PC-9 (cell line): ENCODE results near the gene EPN1. TPM values are rescaled to one million over a fixed set of nuclear protein-coding genes. Genes with fewer than 3 reads are reported as not detected.

Experiments used
- BruUV-seq: library from RNA; stranded (reverse); fragments of 400-500 nt; replicated peaks from 2 replicates; lab custom pipeline; 2021; lab: Mats Ljungman, UMichigan
- CTCF ChIA-PET: fragments of 300-600 bp; sonication (Branson Sonifier 250); formaldehyde crosslinking; loops from one replicate; lab custom pipeline; 2022; ENCODE audit warnings: antibody characterized with exemption; lab: Charles Lee
- POLR2A ChIA-PET: fragments of 300-600 bp; sonication (Branson Sonifier 250); formaldehyde crosslinking; loops from one replicate; lab custom pipeline; 2022; ENCODE audit warnings: antibody characterized with exemption; ENCODE audit not compliant: unreplicated experiment; lab: Charles Lee
- DNase-seq, 2 experiments: peaks; one replicate each; pipeline versions ENCODE4 v3.0.0 to v3.0.0-alpha.2; 2015 to 2022; ENCODE audit warnings: mixed read lengths in 1 of 2
- H2AFZ ChIP-seq: fragments of 200-600 bp; sonication (generic); 2 replicates; pipeline ENCODE4 v1.8.1; 2017; ENCODE audit warnings: antibody characterized with exemption
- H3F3A ChIP-seq: fragments of 200-600 bp; sonication (generic); 2 replicates; pipeline ENCODE4 v1.8.1; 2017; ENCODE audit warnings: antibody characterized with exemption, mild to moderate bottlenecking, low read depth; ENCODE audit not compliant: insufficient read depth
- H3K27ac ChIP-seq: fragments of 200-600 bp; sonication (generic); 2 replicates; pipeline ENCODE4 v1.6.1; 2016; ENCODE audit warnings: mixed run types
- H3K27me3 ChIP-seq: fragments of 200-600 bp; sonication (generic); 2 replicates; pipeline ENCODE4 v1.6.1; 2016; ENCODE audit warnings: low read depth, mixed run types; ENCODE audit not compliant: insufficient read depth
- H3K36me3 ChIP-seq: fragments of 200-600 bp; sonication (generic); 2 replicates; pipeline ENCODE4 v1.6.1; 2016; ENCODE audit warnings: low read depth, mixed run types
- H3K4me1 ChIP-seq: fragments of 200-600 bp; sonication (generic); replicated peaks from 2 replicates; pipeline ENCODE4 v1.6.1; 2016; ENCODE audit warnings: mixed run types; ENCODE audit not compliant: insufficient read depth
- H3K4me2 ChIP-seq: fragments of 200-600 bp; sonication (generic); 2 replicates; pipeline ENCODE4 v1.6.1; 2017; ENCODE audit warnings: mixed run types
- H3K4me3 ChIP-seq: fragments of 200-600 bp; sonication (generic); 2 replicates; pipeline ENCODE4 v1.6.1; 2016; ENCODE audit warnings: mixed run types
- H3K79me2 ChIP-seq: fragments of 200-600 bp; sonication (generic); 2 replicates; pipeline ENCODE4 v1.6.1; 2017; ENCODE audit warnings: low read depth, mixed run types
- H3K9me2 ChIP-seq: fragments of 200-600 bp; sonication (generic); 2 replicates; pipeline ENCODE4 v1.8.1; 2017; ENCODE audit warnings: mild to moderate bottlenecking; ENCODE audit not compliant: insufficient read depth
- H3K9me3 ChIP-seq: fragments of 200-600 bp; sonication (generic); 2 replicates; pipeline ENCODE4 v1.8.1; 2016; ENCODE audit warnings: low read depth; ENCODE audit not compliant: insufficient read depth
- H4K20me1 ChIP-seq: fragments of 200-600 bp; sonication (generic); 2 replicates; pipeline ENCODE4 v1.8.1; 2017; ENCODE audit not compliant: insufficient read depth
- EZH2 ChIP-seq: fragments of 200-600 bp; sonication (generic); IDR thresholded peaks from 2 replicates; pipeline ENCODE4 v1.8.0; 2017; ENCODE audit warnings: antibody characterized with exemption, low read depth
- intact Hi-C: fragments of 100-400 bp; cut with micrococcal nuclease; formaldehyde crosslinking; loops from one replicate; pipeline ENCODE4 v1.10.0; 2022; ENCODE audit not compliant: unreplicated experiment
- total RNA-seq: library from RNA; stranded (reverse); gene quantifications from 2 replicates; pipeline ENCODE4 v1.2.3, GENCODE V29; 2021
- TF ChIP-seq, protein P1 (sequence below): fragments of 200-600 bp; sonication (generic); conservative IDR thresholded peaks from 2 replicates; pipeline ENCODE4 v1.6.1; 2017; ENCODE audit warnings: mixed run types, antibody characterized with exemption, mild to moderate bottlenecking, moderate library complexity

EPN1 gene
- total RNA-seq, 1 experiment from 2014 or later = 232 TPM

DNA sequence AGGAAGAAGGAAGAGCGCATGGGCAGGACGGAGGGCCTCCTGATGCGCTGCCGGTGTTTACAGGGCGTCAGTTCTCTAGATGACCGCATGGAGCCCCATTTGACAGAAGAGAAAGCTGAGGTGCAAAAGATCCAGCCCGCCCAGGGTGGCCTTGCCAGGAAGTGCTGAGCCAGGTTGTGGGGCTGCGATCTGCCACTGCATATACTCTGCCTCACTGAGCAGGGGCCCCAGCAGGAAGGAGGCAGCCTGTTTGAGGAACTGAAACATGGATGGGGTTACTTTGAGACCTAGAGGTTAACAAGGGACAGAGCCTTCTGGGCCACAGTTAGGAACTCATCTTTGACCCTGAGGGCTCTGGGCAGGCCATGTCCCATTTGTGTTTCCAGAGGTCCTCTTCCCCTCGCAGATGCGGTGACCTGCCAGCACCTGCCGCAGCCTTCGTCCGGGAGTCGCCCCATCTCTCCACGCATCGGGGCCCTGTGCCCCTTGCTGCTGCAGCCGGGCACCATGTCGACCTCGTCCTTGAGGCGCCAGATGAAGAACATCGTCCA is 3.2 kb downstream of the EPN1 start:
- no peak overlapping the region for H3K27ac ChIP-seq
- no peak for TF ChIP-seq EZH2
- TF ChIP-seq, protein P1, sequence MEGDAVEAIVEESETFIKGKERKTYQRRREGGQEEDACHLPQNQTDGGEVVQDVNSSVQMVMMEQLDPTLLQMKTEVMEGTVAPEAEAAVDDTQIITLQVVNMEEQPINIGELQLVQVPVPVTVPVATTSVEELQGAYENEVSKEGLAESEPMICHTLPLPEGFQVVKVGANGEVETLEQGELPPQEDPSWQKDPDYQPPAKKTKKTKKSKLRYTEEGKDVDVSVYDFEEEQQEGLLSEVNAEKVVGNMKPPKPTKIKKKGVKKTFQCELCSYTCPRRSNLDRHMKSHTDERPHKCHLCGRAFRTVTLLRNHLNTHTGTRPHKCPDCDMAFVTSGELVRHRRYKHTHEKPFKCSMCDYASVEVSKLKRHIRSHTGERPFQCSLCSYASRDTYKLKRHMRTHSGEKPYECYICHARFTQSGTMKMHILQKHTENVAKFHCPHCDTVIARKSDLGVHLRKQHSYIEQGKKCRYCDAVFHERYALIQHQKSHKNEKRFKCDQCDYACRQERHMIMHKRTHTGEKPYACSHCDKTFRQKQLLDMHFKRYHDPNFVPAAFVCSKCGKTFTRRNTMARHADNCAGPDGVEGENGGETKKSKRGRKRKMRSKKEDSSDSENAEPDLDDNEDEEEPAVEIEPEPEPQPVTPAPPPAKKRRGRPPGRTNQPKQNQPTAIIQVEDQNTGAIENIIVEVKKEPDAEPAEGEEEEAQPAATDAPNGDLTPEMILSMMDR = no peak
- no peak overlapping the region for H3K4me3 ChIP-seq
- intact Hi-C loops = no loop called here
- peaks cover 68% of the 10 kb centered on the region for H3K79me2 ChIP-seq
- no peak overlapping the region for H2AFZ ChIP-seq
- H4K20me1 ChIP-seq = peaks cover 54% of the 10 kb centered on the region
- H3K9me3 ChIP-seq = no peaks in the 10 kb centered on the region
- H3K4me1 ChIP-seq = peaks cover 19% of the 10 kb centered on the region
- CTCF ChIA-PET = no interaction called here
- H3F3A ChIP-seq = peaks cover 14% of the 10 kb centered on the region
- POLR2A ChIA-PET = no interaction called here
- BruUV-seq = no TSS peak
- H3K36me3 ChIP-seq = peaks cover 40% of the 10 kb centered on the region
- no peaks in the 10 kb centered on the region for H3K9me2 ChIP-seq
- no peaks in the 10 kb centered on the region for H3K27me3 ChIP-seq
- no peak for DNase-seq
- no peak overlapping the region for H3K4me2 ChIP-seq

- CTCF ChIA-PET = no interaction called here
- H3K9me3 ChIP-seq = no peaks in the 10 kb centered on the region
- no peak overlapping the region for H3K4me3 ChIP-seq
- POLR2A ChIA-PET = no interaction called here
- peaks cover 56% of the 10 kb centered on the region for H4K20me1 ChIP-seq
- BruUV-seq = no TSS peak
- peaks cover 14% of the 10 kb centered on the region for H3K4me1 ChIP-seq
- TF ChIP-seq, protein P1 = no peak
- TF ChIP-seq EZH2 = no peak
- intact Hi-C loops = no loop called here
- peaks cover 38% of the 10 kb centered on the region for H3K36me3 ChIP-seq
- H2AFZ ChIP-seq = no peak overlapping the region
- H3K9me2 ChIP-seq = no peaks in the 10 kb centered on the region
- H3K4me2 ChIP-seq = no peak overlapping the region
- no peak overlapping the region for H3K27ac ChIP-seq
- H3F3A ChIP-seq = peaks cover 3% of the 10 kb centered on the region; the same call in 1 of the 2 replicates
- no peak for DNase-seq
- H3K79me2 ChIP-seq = peaks cover 72% of the 10 kb centered on the region
- H3K27me3 ChIP-seq = no peaks in the 10 kb centered on the region
Observed at GRCh38 chr19:55679343-55680257, 4.6 kb downstream of the EPN1 start.

DNA sequence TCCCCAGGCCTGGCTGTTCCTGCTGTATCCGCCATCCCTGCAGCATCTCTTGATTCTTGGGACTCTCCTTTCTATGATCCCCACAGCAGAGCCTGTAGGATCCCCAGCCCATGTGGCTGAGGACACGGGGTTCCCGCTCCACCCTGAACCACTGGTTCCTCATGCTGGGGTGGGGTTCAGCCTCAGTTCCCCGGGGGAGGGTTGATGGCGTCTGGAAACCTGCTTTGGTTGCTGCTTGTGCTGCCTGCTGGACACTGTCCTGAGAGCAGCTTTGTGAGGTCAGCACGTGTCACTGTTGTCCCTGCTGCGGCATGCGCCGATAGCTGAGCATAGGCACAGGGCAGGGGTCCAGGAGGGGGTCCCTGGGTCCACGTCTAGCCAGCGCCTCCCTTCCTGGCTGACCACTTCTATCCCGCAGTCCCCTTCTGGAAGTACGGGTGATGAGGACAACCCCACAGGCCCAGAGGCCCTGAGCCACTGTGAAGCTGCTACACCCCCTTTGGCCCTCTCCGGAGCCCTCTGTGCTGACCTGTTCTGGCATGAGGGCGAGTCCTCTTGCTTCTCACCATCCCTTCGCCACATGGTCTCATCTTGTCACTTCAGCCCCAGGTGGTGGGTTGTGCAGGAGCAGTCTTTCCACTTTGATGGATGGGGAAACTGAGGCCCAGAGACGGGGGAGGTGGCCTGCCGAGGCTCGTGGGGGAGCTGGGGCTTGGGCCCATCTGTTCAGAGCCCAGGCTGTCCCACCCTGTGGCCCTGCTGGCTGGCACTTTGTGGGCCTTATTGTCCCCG is 5.5 kb downstream of the EPN1 start:
- no peak overlapping the region for H3K4me3 ChIP-seq
- no peak overlapping the region for H3K27ac ChIP-seq
- no TSS peak for BruUV-seq
- H3K9me2 ChIP-seq = no peaks in the 10 kb centered on the region
- no peaks in the 10 kb centered on the region for H3K27me3 ChIP-seq
- intact Hi-C loops = no loop called here
- TF ChIP-seq, protein P1 = no peak
- TF ChIP-seq EZH2 = no peak
- no peak overlapping the region for H2AFZ ChIP-seq
- H3F3A ChIP-seq = no peaks in the 10 kb centered on the region
- H4K20me1 ChIP-seq = peaks cover 56% of the 10 kb centered on the region
- peaks cover 14% of the 10 kb centered on the region for H3K4me1 ChIP-seq
- POLR2A ChIA-PET = no interaction called here
- no peak overlapping the region for H3K4me2 ChIP-seq
- CTCF ChIA-PET = no interaction called here
- peaks cover 38% of the 10 kb centered on the region for H3K36me3 ChIP-seq
- no peaks in the 10 kb centered on the region for H3K9me3 ChIP-seq
- peaks cover 69% of the 10 kb centered on the region for H3K79me2 ChIP-seq
- no peak for DNase-seq
